AG09309 (cell line): ENCODE results near the gene CA6.
A peak's percentile ranks its signal among the peaks of the same experiment; 100 is the strongest.
"Not testable (repeated sequence)": the region's sequence is repeated elsewhere in the genome, so short reads cannot be mapped to it uniquely, and the experiment has no call there.

Source experiments
- DNase-seq: peaks from one replicate; pipeline ENCODE4 v3.0.0-alpha.2; 2010; ENCODE audit warnings: low read depth
- H3K4me3 ChIP-seq: 2 replicates; pipeline ENCODE4 v1.5.1; 2011; ENCODE audit warnings: mild to moderate bottlenecking, low read depth, low read length, moderate library complexity; ENCODE audit not compliant: control insufficient read depth
- TF ChIP-seq, protein P1 (sequence below): IDR thresholded peaks from 2 replicates; pipeline ENCODE4 v1.5.1; 2011; ENCODE audit warnings: mild to moderate bottlenecking, low read depth, low read length, inconsistent platforms; ENCODE audit not compliant: insufficient read depth, control insufficient read depth; ENCODE audit errors: missing control alignments

Gene CA6

DNA sequence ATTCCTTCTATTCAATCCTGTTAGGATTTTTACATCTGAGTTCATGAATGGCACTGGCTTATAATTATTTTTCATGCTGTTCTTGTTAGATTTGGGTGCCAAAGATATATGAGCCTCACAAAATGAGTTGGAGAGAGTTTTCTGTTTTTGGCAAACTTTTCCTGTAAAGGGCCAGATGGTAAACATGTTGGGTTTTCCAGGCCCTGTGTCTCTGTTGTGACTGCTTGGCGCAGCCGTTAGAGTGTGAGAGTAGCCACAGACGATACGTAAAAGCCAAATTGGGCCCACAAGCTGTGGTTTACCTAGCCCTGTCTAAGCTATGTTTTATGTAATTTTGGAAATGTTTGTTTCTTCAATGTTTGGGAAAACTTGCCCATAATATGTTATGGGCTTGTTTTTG lies 15.6 kb upstream of the CA6 start:
- no peak overlapping the region for H3K4me3 ChIP-seq
- DNase-seq, result no peak
- TF ChIP-seq, protein P1, sequence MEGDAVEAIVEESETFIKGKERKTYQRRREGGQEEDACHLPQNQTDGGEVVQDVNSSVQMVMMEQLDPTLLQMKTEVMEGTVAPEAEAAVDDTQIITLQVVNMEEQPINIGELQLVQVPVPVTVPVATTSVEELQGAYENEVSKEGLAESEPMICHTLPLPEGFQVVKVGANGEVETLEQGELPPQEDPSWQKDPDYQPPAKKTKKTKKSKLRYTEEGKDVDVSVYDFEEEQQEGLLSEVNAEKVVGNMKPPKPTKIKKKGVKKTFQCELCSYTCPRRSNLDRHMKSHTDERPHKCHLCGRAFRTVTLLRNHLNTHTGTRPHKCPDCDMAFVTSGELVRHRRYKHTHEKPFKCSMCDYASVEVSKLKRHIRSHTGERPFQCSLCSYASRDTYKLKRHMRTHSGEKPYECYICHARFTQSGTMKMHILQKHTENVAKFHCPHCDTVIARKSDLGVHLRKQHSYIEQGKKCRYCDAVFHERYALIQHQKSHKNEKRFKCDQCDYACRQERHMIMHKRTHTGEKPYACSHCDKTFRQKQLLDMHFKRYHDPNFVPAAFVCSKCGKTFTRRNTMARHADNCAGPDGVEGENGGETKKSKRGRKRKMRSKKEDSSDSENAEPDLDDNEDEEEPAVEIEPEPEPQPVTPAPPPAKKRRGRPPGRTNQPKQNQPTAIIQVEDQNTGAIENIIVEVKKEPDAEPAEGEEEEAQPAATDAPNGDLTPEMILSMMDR, result no peak

DNA sequence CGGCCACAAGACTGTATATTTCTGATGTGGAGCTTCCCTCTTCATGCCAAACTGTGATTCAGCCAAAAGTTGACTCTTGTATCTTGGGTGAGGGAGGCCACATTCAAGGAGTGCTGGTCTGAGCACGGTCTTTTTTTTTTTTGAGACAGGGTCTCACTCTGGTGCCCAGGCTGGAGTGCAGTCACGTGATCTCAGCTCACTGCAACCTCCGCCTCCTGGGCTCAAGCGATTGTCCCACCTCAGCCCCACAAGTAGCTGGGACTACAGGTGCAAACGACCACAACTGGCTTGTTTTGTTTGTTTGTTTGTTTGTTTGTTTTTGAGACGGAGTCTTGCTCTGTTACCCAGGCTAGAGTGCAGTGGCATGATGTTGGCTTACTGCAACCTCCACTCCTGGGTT lies 8.6 kb upstream of the CA6 start:
- not testable (repeated sequence) for H3K4me3 ChIP-seq, DNase-seq

DNA sequence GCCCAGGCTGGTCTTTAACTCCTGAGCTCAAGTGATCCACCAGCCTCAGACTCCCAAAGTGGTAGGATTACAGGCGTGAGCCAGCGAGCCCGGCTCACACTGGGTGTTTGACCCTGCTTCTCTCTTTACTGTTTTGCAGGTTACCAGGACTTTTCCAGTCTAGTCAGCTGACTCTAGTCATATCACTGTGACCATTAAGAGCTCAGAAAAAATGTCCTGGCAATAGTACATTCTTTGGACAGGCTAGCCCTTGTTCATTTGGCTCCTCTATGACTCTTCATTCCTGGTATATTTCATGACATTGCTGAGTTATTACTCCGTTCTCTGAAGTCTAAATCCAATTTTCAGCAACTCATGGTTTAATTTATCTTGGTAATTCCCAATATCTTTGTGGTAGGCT lies 8.0 kb upstream of the CA6 start:
- H3K4me3 ChIP-seq, result no peak overlapping the region
- TF ChIP-seq, protein P1, result no peak
- no peak for DNase-seq

DNA sequence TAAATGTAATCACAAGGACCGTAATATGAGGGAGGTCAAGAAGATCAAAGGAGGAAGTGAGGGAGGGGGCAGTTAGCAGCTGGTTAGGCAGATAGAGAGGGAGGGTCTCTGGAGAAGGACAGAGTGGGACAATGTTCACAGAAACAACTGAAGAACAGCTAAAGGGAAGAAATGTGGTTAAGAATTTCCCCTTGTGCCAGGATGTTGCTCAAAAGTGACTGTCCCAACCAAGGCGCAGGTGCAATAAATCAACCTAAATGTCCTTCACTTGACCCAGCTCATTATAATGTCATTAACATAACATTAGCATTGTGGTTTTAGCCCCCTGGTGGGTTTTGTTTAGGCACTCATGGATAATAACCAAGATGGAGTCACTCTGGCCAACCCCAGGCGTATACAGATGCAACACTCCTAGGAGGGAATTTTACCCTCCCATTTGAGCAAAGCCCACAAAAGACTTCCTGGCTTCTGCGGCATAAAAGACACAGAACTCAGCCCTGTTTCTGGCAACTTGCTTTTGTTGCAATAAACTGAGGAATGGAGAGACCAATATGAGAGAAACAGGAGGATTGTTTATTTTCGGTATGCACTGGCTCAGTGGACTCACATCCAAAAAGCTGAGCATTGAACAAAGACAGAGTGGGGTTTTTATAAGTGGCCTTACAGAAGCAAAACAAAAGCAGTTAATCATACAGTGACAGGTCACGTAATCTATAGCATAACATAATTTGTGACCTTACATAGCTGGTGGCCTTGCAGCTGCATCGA lies 7.3 kb upstream of the CA6 start:
- DNase-seq, result no peak
- TF ChIP-seq, protein P1, result no peak
- H3K4me3 ChIP-seq, result no peak overlapping the region

DNA sequence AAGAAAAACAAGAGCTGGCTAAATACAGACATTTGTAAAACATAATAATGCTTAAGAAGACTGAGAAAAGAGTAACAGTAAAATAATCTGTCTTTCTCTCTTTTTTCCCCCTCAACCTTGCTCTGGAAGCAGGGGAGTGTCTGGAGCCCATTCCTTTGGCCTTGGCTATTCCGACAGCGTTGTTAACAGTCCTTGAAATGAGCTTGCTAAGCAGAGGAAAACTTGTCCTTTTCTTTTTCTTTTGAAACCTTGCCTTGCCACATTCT lies 6.7 kb upstream of the CA6 start:
- TF ChIP-seq, protein P1, result no peak
- no peak overlapping the region for H3K4me3 ChIP-seq
- no peak for DNase-seq

DNA sequence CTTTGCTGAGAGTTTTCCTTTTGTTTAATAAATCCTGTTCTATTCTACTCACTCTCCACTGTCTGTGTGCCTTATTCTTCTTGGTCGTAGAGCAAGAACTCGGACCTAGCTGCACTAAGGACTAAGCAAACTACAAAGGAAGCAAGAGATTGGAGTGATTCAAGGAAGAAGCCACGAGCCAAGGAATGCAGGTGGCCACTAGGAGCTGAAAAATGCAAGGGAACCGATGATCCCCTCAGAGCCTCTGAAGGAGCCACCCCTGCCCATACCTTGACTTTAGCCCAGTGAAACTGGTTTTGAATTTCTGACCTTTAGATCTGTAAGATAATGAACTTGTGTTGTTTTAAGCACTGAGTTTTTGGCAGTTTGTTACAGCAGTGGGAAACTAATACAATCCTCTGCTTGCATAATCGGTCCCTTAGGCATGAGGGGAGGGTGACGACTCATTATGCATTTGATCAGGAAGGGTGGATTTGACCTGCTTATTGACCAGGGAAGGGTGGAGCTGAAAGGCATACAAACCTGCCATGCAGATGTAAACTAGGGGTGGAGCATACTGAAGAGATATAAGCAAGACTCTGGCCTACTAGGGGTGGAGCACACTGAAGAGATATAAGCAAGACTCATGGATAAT lies 6.2 kb upstream of the CA6 start:
- TF ChIP-seq, protein P1, result no peak
- no peak overlapping the region for H3K4me3 ChIP-seq
- no peak for DNase-seq

DNA sequence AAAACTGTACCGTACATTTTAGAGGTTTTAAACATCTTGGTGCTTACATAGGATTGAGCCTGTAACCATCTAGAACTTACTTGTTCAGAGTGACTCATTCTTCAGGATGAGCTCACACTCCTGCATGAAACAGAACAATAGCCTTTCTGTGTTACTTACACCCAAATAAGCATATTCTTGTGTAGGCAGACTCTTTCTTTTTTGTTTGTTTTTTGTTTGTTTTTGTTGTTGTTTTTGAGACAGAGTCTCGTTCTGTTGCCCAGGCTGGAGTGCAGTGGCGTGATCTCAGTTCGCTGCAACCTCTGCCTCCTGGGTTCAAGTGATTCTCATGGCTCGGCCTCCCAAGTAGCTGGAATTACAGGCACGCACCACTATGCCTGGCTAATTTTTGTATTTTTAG lies 3.8 kb upstream of the CA6 start:
- DNase-seq, result peak; percentile 16
- H3K4me3 ChIP-seq, result no peak overlapping the region
- TF ChIP-seq, protein P1, result no peak
